GM18505 (cell line): ENCODE results near the gene CLN3.

Experiments used
- ATAC-seq: cut with Tn5 transposase; IDR thresholded peaks from one replicate; pipeline ENCODE4 v1.9.1; 2021; ENCODE audit not compliant: unreplicated experiment
- POLR2A ChIP-seq: IDR thresholded peaks from 4 replicates; pipeline ENCODE4 v1.6.1; 2011; ENCODE audit warnings: borderline replicate concordance; ENCODE audit not compliant: insufficient read depth, insufficient read length; ENCODE audit errors: extremely low read depth

Gene CLN3

GRCh38 chr16:28526201-28527099 is 34.6 kb upstream of the CLN3 start:
- no peak for TF ChIP-seq POLR2A
- ATAC-seq = no peak

GRCh38 chr16:28524681-28525171 is 32.9 kb upstream of the CLN3 start:
- ATAC-seq = no peak
- no peak for TF ChIP-seq POLR2A

- no peak for ATAC-seq
- no peak for TF ChIP-seq POLR2A
Measured at GRCh38 chr16:28522792-28523191, 30.9 kb upstream of the CLN3 start.

GRCh38 chr16:28521436-28521835 is 29.6 kb upstream of the CLN3 start:
- no peak for ATAC-seq
- TF ChIP-seq POLR2A = no peak

GRCh38 chr16:28520672-28521071 is 28.8 kb upstream of the CLN3 start:
- TF ChIP-seq POLR2A = no peak
- no peak for ATAC-seq

GRCh38 chr16:28514246-28514645 is 22.4 kb upstream of the CLN3 start:
- no peak for TF ChIP-seq POLR2A
- no peak for ATAC-seq

GRCh38 chr16:28513484-28514181 is 21.8 kb upstream of the CLN3 start:
- no peak for TF ChIP-seq POLR2A
- ATAC-seq = no peak

GRCh38 chr16:28511801-28512789 is 20.2 kb upstream of the CLN3 start:
- TF ChIP-seq POLR2A = no peak
- ATAC-seq = no peak

- no peak for TF ChIP-seq POLR2A
- no peak for ATAC-seq
Measured at GRCh38 chr16:28511031-28511430, 19.2 kb upstream of the CLN3 start.

GRCh38 chr16:28505489-28506137 is 13.7 kb upstream of the CLN3 start:
- ATAC-seq = no peak
- no peak for TF ChIP-seq POLR2A

- ATAC-seq = no peak
- TF ChIP-seq POLR2A = no peak
Measured at GRCh38 chr16:28504707-28505404, 13.0 kb upstream of the CLN3 start.
